Measurements from ENCODE around the gene RAPGEF3.

Gene RAPGEF3

DNA sequence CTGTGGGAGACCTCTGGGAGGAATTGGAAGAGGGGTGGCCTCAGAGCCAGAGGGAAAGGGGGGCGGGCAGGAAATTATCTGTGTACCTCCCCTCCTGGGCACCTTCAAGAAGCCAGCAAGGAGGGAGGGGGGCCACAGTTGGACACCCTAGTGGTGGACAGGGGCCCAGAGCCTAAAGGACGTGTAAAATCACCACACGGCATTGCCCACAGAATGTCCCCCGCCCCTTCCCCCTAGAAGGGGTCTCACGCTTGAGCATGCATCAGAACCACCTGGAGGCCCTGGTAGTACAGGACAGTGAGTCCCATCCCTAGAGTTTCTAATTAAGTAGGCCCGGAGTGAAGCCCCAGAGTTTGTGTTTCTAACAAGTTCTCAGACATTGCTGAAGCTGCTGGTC is 41.6 kb downstream of the RAPGEF3 start:
- Histone ChIP-seq H3K9me3 (ENCODE audit: insufficient read depth, low read length, severe bottlenecking) (no peaks in the 10 kb centered on the region), H3K4me1 (ENCODE audit: insufficient read depth, low read length) (no peaks in the 10 kb centered on the region; the same call in 1 of the 2 replicates), H4K20me1 (ENCODE audit: insufficient read depth, low read length) (0 out of 2 replicates have a peak, but pooled peaks cover 2% of the 10 kb centered on the region), H3K4me3 (ENCODE audit: low read depth in 1 of 2, low read length in 2 of 2) (no peak overlapping the region), H3K36me3 (ENCODE audit: insufficient read depth, low read length) (no peaks in the 10 kb centered on the region), H3K9ac (ENCODE audit: low read depth, low read length) (no peak overlapping the region), H2AFZ (ENCODE audit: low read depth, low read length) (no peak overlapping the region), H3K4me2 (ENCODE audit: insufficient read depth, low read length) (no peak overlapping the region), H3K27me3 (ENCODE audit: insufficient read depth, low read length, poor library complexity) (no peaks in the 10 kb centered on the region), H3K27ac (ENCODE audit: low read length) (no peak overlapping the region), H3K79me2 (ENCODE audit: insufficient read depth, low read length) (no peaks in the 10 kb centered on the region)
- ATAC-seq (ENCODE audit: insufficient read depth, low read depth) = no peak
- TF ChIP-seq, protein P1, sequence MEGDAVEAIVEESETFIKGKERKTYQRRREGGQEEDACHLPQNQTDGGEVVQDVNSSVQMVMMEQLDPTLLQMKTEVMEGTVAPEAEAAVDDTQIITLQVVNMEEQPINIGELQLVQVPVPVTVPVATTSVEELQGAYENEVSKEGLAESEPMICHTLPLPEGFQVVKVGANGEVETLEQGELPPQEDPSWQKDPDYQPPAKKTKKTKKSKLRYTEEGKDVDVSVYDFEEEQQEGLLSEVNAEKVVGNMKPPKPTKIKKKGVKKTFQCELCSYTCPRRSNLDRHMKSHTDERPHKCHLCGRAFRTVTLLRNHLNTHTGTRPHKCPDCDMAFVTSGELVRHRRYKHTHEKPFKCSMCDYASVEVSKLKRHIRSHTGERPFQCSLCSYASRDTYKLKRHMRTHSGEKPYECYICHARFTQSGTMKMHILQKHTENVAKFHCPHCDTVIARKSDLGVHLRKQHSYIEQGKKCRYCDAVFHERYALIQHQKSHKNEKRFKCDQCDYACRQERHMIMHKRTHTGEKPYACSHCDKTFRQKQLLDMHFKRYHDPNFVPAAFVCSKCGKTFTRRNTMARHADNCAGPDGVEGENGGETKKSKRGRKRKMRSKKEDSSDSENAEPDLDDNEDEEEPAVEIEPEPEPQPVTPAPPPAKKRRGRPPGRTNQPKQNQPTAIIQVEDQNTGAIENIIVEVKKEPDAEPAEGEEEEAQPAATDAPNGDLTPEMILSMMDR (IDR thresholded peaks at IDR 0.05; ENCODE audit: borderline replicate concordance, extremely low read depth, low read length, poor library complexity, severe bottlenecking) = no peak
- no peak for TF ChIP-seq EZH2 (IDR thresholded peaks at IDR 0.05; ENCODE audit: borderline replicate concordance, low read depth, low read length, severe bottlenecking)
- peak; percentile 2 for DNase-seq

DNA sequence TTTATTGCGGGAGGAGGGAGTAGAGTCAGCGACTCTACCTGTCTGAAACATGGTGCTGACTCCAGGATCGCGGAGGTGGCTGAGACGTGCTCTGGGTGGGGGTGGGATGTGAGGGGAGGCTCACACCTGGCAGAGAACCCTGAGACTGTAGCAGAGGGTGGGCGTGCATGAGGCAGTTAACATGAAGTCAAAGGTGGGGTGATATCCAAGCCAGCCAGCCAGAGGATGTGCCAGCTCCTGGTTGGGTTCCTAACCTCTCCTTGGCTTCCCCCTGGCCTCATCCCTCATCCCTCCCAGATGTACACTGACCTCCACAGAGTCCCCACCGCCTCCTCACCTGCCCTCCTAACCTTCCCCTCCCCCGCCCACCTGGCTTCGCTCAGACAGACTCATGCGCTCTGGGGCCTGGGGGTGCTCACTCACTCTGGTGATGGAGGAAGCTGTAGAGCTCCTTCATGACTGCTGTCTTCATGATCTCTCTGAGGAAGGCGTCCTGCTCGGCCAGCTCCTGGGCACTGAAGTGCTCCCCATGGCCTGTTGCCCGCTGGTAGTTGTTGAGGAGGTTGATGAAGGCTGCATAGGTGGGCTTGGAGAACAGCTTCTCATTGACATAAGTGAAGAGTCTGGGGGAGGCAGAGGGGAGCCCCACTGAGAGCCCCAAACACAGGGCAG is 42.7 kb downstream of the RAPGEF3 start:
- no peak for TF ChIP-seq EZH2 (IDR thresholded peaks at IDR 0.05; ENCODE audit: borderline replicate concordance, low read depth, low read length, severe bottlenecking)
- TF ChIP-seq, protein P1 (IDR thresholded peaks at IDR 0.05; ENCODE audit: borderline replicate concordance, extremely low read depth, low read length, poor library complexity, severe bottlenecking) = no peak
- no peak overlapping the region for H3K4me3 ChIP-seq (ENCODE audit: low read depth in 1 of 2, low read length in 2 of 2)
- no peaks in the 10 kb centered on the region for H3K79me2 ChIP-seq (ENCODE audit: insufficient read depth, low read length)
- DNase-seq (no peak), ATAC-seq (ENCODE audit: insufficient read depth, low read depth) (no peak)
- H2AFZ ChIP-seq (ENCODE audit: low read depth, low read length) = no peak overlapping the region
- H3K36me3 ChIP-seq (ENCODE audit: insufficient read depth, low read length) = no peaks in the 10 kb centered on the region
- no peaks in the 10 kb centered on the region for H3K27me3 ChIP-seq (ENCODE audit: insufficient read depth, low read length, poor library complexity)
- no peak overlapping the region for H3K9ac ChIP-seq (ENCODE audit: low read depth, low read length)
- H3K27ac ChIP-seq (ENCODE audit: low read length) = no peak overlapping the region
- H3K4me2 ChIP-seq (ENCODE audit: insufficient read depth, low read length) = no peak overlapping the region
- H4K20me1 ChIP-seq (ENCODE audit: insufficient read depth, low read length) = 0 out of 2 replicates have a peak, but pooled peaks cover 2% of the 10 kb centered on the region
- H3K4me1 ChIP-seq (ENCODE audit: insufficient read depth, low read length) = no peaks in the 10 kb centered on the region; the same call in 1 of the 2 replicates
- no peaks in the 10 kb centered on the region for H3K9me3 ChIP-seq (ENCODE audit: insufficient read depth, low read length, severe bottlenecking)

DNA sequence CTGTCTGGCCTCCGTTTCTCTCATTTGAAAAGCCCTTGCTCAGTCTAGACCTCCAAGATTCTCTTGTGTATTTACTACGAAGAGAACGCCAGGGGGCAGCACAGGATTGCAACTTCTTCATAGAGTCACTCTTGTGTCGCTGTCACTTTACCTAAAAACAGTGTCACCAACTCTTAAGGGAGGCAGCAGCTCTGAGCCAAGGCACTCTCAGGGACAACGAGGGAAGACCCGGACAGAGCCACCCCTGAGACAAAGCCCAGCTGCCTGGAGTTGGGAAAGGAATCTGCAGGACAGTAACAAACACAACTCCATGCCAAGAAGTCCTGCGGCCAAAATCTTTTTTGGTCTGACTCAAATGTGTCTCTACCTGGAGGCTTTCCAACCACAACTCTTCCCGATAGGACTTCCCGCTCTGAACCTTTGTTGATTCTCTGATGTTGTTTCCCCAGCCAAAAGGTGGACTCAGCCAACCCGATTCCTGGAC is 43.2 kb downstream of the RAPGEF3 start:
- Histone ChIP-seq H3K9me3 (ENCODE audit: insufficient read depth, low read length, severe bottlenecking) (no peaks in the 10 kb centered on the region), H2AFZ (ENCODE audit: low read depth, low read length) (no peak overlapping the region), H3K4me2 (ENCODE audit: insufficient read depth, low read length) (no peak overlapping the region), H4K20me1 (ENCODE audit: insufficient read depth, low read length) (0 out of 2 replicates have a peak, but pooled peaks cover 2% of the 10 kb centered on the region), H3K27me3 (ENCODE audit: insufficient read depth, low read length, poor library complexity) (no peaks in the 10 kb centered on the region), H3K36me3 (ENCODE audit: insufficient read depth, low read length) (no peaks in the 10 kb centered on the region), H3K79me2 (ENCODE audit: insufficient read depth, low read length) (no peaks in the 10 kb centered on the region), H3K4me1 (ENCODE audit: insufficient read depth, low read length) (no peaks in the 10 kb centered on the region; the same call in 1 of the 2 replicates), H3K9ac (ENCODE audit: low read depth, low read length) (no peak overlapping the region), H3K4me3 (ENCODE audit: low read depth in 1 of 2, low read length in 2 of 2) (no peak overlapping the region), H3K27ac (ENCODE audit: low read length) (no peak overlapping the region)
- peak; percentile 79 for DNase-seq
- TF ChIP-seq, protein P1 (IDR thresholded peaks at IDR 0.05; ENCODE audit: borderline replicate concordance, extremely low read depth, low read length, poor library complexity, severe bottlenecking) = peak; percentile 84
- TF ChIP-seq EZH2 (IDR thresholded peaks at IDR 0.05; ENCODE audit: borderline replicate concordance, low read depth, low read length, severe bottlenecking) = no peak
- ATAC-seq (ENCODE audit: insufficient read depth, low read depth) = peak; percentile 94
